Neuronal stem cell (in vitro differentiated cells): ENCODE measurements around the gene RNFT2.
A peak's percentile ranks its signal among the peaks of the same experiment; 100 is the strongest.
"Not testable (repeated sequence)": the region's sequence is repeated elsewhere in the genome, so short reads cannot be mapped to it uniquely, and the experiment has no call there.

Source experiments
- DNase-seq: peaks from one replicate; pipeline ENCODE4 v3.0.0-alpha.2; 2013; ENCODE audit warnings: low spot score
- H2AFZ ChIP-seq: one replicate; pipeline ENCODE4 v1.6.1; 2013; ENCODE audit warnings: mild to moderate bottlenecking, low read length, inconsistent platforms
- H2AK5ac ChIP-seq: 2 replicates; pipeline ENCODE4 v1.6.1; 2013; ENCODE audit warnings: low read depth, mild to moderate bottlenecking, inconsistent platforms, low read length, moderate library complexity, mixed read lengths
- H2BK120ac ChIP-seq: 2 replicates; pipeline ENCODE4 v1.6.1; 2013; ENCODE audit warnings: low read depth, mild to moderate bottlenecking, inconsistent platforms, low read length, moderate library complexity, mixed read lengths
- H2BK12ac ChIP-seq: one replicate; pipeline ENCODE4 v1.6.1; 2013; ENCODE audit warnings: low read length, inconsistent platforms
- H2BK15ac ChIP-seq: 2 replicates; pipeline ENCODE4 v1.6.1; 2013; ENCODE audit warnings: mild to moderate bottlenecking, low read length, inconsistent platforms, mixed read lengths
- H2BK5ac ChIP-seq: one replicate; pipeline ENCODE4 v1.6.1; 2013; ENCODE audit warnings: inconsistent platforms, mild to moderate bottlenecking, low read length, moderate library complexity
- H3K14ac ChIP-seq: one replicate; pipeline ENCODE4 v1.6.1; 2013; ENCODE audit warnings: low read length, inconsistent platforms
- H3K18ac ChIP-seq: 2 replicates; pipeline ENCODE4 v1.6.1; 2013; ENCODE audit warnings: low read length, inconsistent platforms
- H3K23ac ChIP-seq: 2 replicates; pipeline ENCODE4 v1.6.1; 2013; ENCODE audit warnings: low read depth, mild to moderate bottlenecking, mixed read lengths, low read length, inconsistent platforms; ENCODE audit not compliant: poor library complexity
- H3K27ac ChIP-seq: replicated peaks from 3 replicates; pipeline ENCODE4 v1.5.1; 2013; ENCODE audit warnings: low read length, inconsistent platforms
- H3K27me3 ChIP-seq, 3 experiments: 2 replicates each; pipeline ENCODE4 v1.6.1; 2013; ENCODE audit warnings: low read length in 3 of 3, mild to moderate bottlenecking in 2 of 3, inconsistent platforms in 1 of 3, low read depth in 1 of 3, mixed read lengths in 1 of 3, moderate library complexity in 1 of 3; ENCODE audit not compliant: control insufficient read depth in 3 of 3, insufficient read depth in 3 of 3
- H3K36me3 ChIP-seq, 2 donors: replicated peaks in 1 of 2; 2 replicates each; pipeline ENCODE4 v1.6.1; 2013; ENCODE audit warnings: low read length in 2 of 2; ENCODE audit not compliant: control insufficient read depth in 2 of 2, insufficient read depth in 2 of 2
- H3K4ac ChIP-seq: 2 replicates; pipeline ENCODE4 v1.6.1; 2013; ENCODE audit warnings: inconsistent platforms, mild to moderate bottlenecking, low read length, moderate library complexity
- H3K4me1 ChIP-seq, 2 donors: 1 replicate in 1 of 2; 2 replicates in 1 of 2; pipeline ENCODE4 v1.6.1; 2013; ENCODE audit warnings: low read length in 2 of 2, low read depth in 1 of 2; ENCODE audit not compliant: control insufficient read depth in 2 of 2, insufficient read depth in 1 of 2
- H3K4me2 ChIP-seq: one replicate; pipeline ENCODE4 v1.6.1; 2013; ENCODE audit warnings: mild to moderate bottlenecking, low read length, inconsistent platforms; ENCODE audit not compliant: insufficient read depth, poor library complexity, severe bottlenecking
- H3K4me3 ChIP-seq, 2 donors: 2 replicates each; pipeline ENCODE4 v1.5.1; 2013; ENCODE audit warnings: low read length in 2 of 2, mild to moderate bottlenecking in 2 of 2, inconsistent platforms in 1 of 2, moderate library complexity in 1 of 2
- H3K79me1 ChIP-seq: one replicate; pipeline ENCODE4 v1.6.1; 2013; ENCODE audit warnings: low read depth, mild to moderate bottlenecking, inconsistent platforms, low read length, moderate library complexity
- H3K9ac ChIP-seq: one replicate; pipeline ENCODE4 v1.6.1; 2013; ENCODE audit warnings: mild to moderate bottlenecking, low read depth, low read length, inconsistent platforms; ENCODE audit not compliant: poor library complexity
- H3K9me3 ChIP-seq, 2 donors: replicated peaks in 1 of 2; 2 replicates each; pipeline versions ENCODE3 to v1.6.1; 2013; ENCODE audit warnings: low read length in 2 of 2, mild to moderate bottlenecking in 2 of 2, inconsistent platforms in 1 of 2, low read depth in 1 of 2, mixed read lengths in 1 of 2, moderate library complexity in 1 of 2; ENCODE audit not compliant: control insufficient read depth in 2 of 2, insufficient read depth in 1 of 2
- H4K8ac ChIP-seq: one replicate; pipeline ENCODE4 v1.6.1; 2013; ENCODE audit warnings: low read depth, mild to moderate bottlenecking, inconsistent platforms, low read length, moderate library complexity
- H4K91ac ChIP-seq: one replicate; pipeline ENCODE4 v1.6.1; 2013; ENCODE audit warnings: low read length, low read depth, mild to moderate bottlenecking, inconsistent platforms; ENCODE audit not compliant: poor library complexity
- WGBS, 2 donors: extraction: QIAGEN DNeasy Blood & Tissue Kit; methylation state at CpG; one replicate each; pipeline ENCODE4 v1.1.7; 2013; ENCODE audit warnings: missing lambda C conversion rate in 2 of 2, mixed read lengths in 1 of 2; ENCODE audit not compliant: insufficient read length in 2 of 2, insufficient replicate concordance in 1 of 2; ENCODE audit errors: extremely low coverage in 2 of 2; 5-methylcytosine and 5-hydroxymethylcytosine counted together

The RNFT2 gene

GRCh38 chr12:116780942-116781341 lies 42.8 kb downstream of the RNFT2 start:
- H3K4me3 ChIP-seq, result no peak overlapping the region
- WGBS, 2 donors, result no CpG with 5 or more reads among the region's 4 CpGs
- no peak overlapping the region for H2AK5ac ChIP-seq
- no peak overlapping the region for H4K8ac ChIP-seq
- no peak overlapping the region for H3K23ac ChIP-seq
- no peak overlapping the region for H3K18ac ChIP-seq
- no peak overlapping the region for H2BK12ac ChIP-seq
- no peak overlapping the region for H2BK15ac ChIP-seq
- peaks cover 46 to 72% of the 10 kb centered on the region in 2 donors for H3K36me3 ChIP-seq
- H3K4me2 ChIP-seq, result no peak overlapping the region
- H2BK120ac ChIP-seq, result no peak overlapping the region
- no peak overlapping the region for H2BK5ac ChIP-seq
- H4K91ac ChIP-seq, result no peak overlapping the region
- H3K27ac ChIP-seq, result no peak overlapping the region
- H3K14ac ChIP-seq, result no peak overlapping the region
- no peaks in the 10 kb centered on the region for H3K27me3 ChIP-seq
- H3K4me1 ChIP-seq, result no peaks in the 10 kb centered on the region
- no peak overlapping the region for H3K9ac ChIP-seq
- H3K9me3 ChIP-seq, result no peaks in the 10 kb centered on the region
- DNase-seq, result no peak
- no peak overlapping the region for H3K4ac ChIP-seq
- H3K79me1 ChIP-seq, result no peaks in the 10 kb centered on the region
- no peak overlapping the region for H2AFZ ChIP-seq

- Histone ChIP-seq H4K8ac (no peak overlapping the region), H3K27me3 (no peaks in the 10 kb centered on the region), H3K18ac (no peak overlapping the region), H2AFZ (no peak overlapping the region), H3K36me3 (peaks cover 58 to 92% of the 10 kb centered on the region in 2 donors), H2BK15ac (no peak overlapping the region), H2BK120ac (no peak overlapping the region), H3K4ac (no peak overlapping the region), H3K4me3 (peak overlapping the region in 1 of 2 donors; percentile 2), H3K23ac (no peak overlapping the region), H3K9ac (peak overlapping the region; percentile 50), H2BK5ac (peak overlapping the region; percentile 72), H2AK5ac (no peak overlapping the region), H3K9me3 (no peaks in the 10 kb centered on the region), H4K91ac (no peak overlapping the region), H3K4me1 (no peaks in the 10 kb centered on the region), H3K14ac (no peak overlapping the region), H3K4me2 (no peak overlapping the region), H3K79me1 (no peaks in the 10 kb centered on the region), H2BK12ac (no peak overlapping the region), H3K27ac (no peak overlapping the region)
- DNase-seq, result no peak
- WGBS, 2 donors, result no CpG with 5 or more reads among the region's 6 CpGs
These were observed 45.6 kb downstream of the RNFT2 start for GRCh38 chr12:116783525-116784237.

- H3K4me2 ChIP-seq, result no peak overlapping the region
- H2BK120ac ChIP-seq, result no peak overlapping the region
- no peak overlapping the region for H3K18ac ChIP-seq
- no peak overlapping the region for H4K8ac ChIP-seq
- peak overlapping the region; percentile 50 for H3K9ac ChIP-seq
- no peaks in the 10 kb centered on the region for H3K27me3 ChIP-seq
- no peaks in the 10 kb centered on the region for H3K4me1 ChIP-seq
- no peak overlapping the region for H3K14ac ChIP-seq
- no peak for DNase-seq
- no peaks in the 10 kb centered on the region for H3K79me1 ChIP-seq
- H2AK5ac ChIP-seq, result no peak overlapping the region
- H2AFZ ChIP-seq, result no peak overlapping the region
- H3K23ac ChIP-seq, result no peak overlapping the region
- no peaks in the 10 kb centered on the region for H3K9me3 ChIP-seq
- no peak overlapping the region for H2BK12ac ChIP-seq
- H3K36me3 ChIP-seq, result peaks cover 54 to 88% of the 10 kb centered on the region in 2 donors
- no peak overlapping the region for H4K91ac ChIP-seq
- no peak overlapping the region for H2BK15ac ChIP-seq
- H3K4me3 ChIP-seq, result no peak overlapping the region
- WGBS, 2 donors, result no CpG with 5 or more reads among the region's 7 CpGs
- H2BK5ac ChIP-seq, result no peak overlapping the region
- H3K4ac ChIP-seq, result no peak overlapping the region
- no peak overlapping the region for H3K27ac ChIP-seq
These were observed 46.1 kb downstream of the RNFT2 start for GRCh38 chr12:116784238-116784612.

GRCh38 chr12:116789562-116789961 lies 51.4 kb downstream of the RNFT2 start:
- not testable (repeated sequence) for H2AK5ac ChIP-seq, H3K27me3 ChIP-seq, H2BK120ac ChIP-seq, H3K9me3 ChIP-seq, H3K4me2 ChIP-seq, H2AFZ ChIP-seq, H3K79me1 ChIP-seq, H3K4ac ChIP-seq, H3K4me1 ChIP-seq, H3K9ac ChIP-seq, H4K91ac ChIP-seq, H2BK5ac ChIP-seq, H2BK15ac ChIP-seq, H4K8ac ChIP-seq, H3K14ac ChIP-seq, H3K4me3 ChIP-seq, H3K18ac ChIP-seq, H2BK12ac ChIP-seq, DNase-seq, H3K23ac ChIP-seq, H3K27ac ChIP-seq
- peaks cover 19 to 72% of the 10 kb centered on the region in 2 donors for H3K36me3 ChIP-seq
